H1 (cell line): Measurements from ENCODE around the gene SLC30A3. TPM values are rescaled to one million over a fixed set of nuclear protein-coding genes. Genes with fewer than 3 reads are reported as not detected.

Experiments used
- CTCF ChIA-PET: fragments of 300-600 bp; sonication (Branson Sonifier 250); formaldehyde crosslinking; loops from one replicate; lab custom pipeline; 2021; ENCODE audit not compliant: partially characterized antibody; lab: Charles Lee
- POLR2A ChIA-PET: fragments of 300-600 bp; sonication (Branson Sonifier 250); formaldehyde crosslinking; loops from one replicate; lab custom pipeline; 2021; ENCODE audit warnings: inconsistent platforms; ENCODE audit not compliant: partially characterized antibody; lab: Charles Lee
- DNase-seq, 2 experiments: peaks; one replicate each; pipeline versions ENCODE4 v3.0.0 to v3.0.0-alpha.2; 2010 to 2022; ENCODE audit warnings: low spot score in 2 of 2, low read depth in 1 of 2, mixed read lengths in 1 of 2
- FAIRE-seq: peaks from 2 replicates; lab custom pipeline; 2011; peaks lifted over from hg19 to GRCh38; lab: Jason Lieb, UNC
- H2AFZ ChIP-seq: 2 replicates; pipeline ENCODE4 v1.8.1; 2012; ENCODE audit warnings: low read length, inconsistent platforms
- H2AK5ac ChIP-seq: 2 replicates; pipeline ENCODE4 v1.6.1; 2013; ENCODE audit warnings: low read depth, low read length
- H2BK120ac ChIP-seq: replicated peaks from 2 replicates; pipeline ENCODE3; 2013; ENCODE audit warnings: low read depth, low read length, inconsistent platforms
- H2BK12ac ChIP-seq: 2 replicates; pipeline ENCODE4 v1.6.1; 2013; ENCODE audit warnings: low read depth, low read length
- H2BK15ac ChIP-seq: 2 replicates; pipeline ENCODE4 v1.6.1; 2013; ENCODE audit warnings: low read length
- H2BK20ac ChIP-seq: 2 replicates; pipeline ENCODE4 v1.6.1; 2013; ENCODE audit warnings: low read length
- H2BK5ac ChIP-seq: 2 replicates; pipeline ENCODE4 v1.6.1; 2013; ENCODE audit warnings: low read depth, low read length
- H3K14ac ChIP-seq: 2 replicates; pipeline ENCODE4 v1.6.1; 2013; ENCODE audit warnings: inconsistent platforms; ENCODE audit not compliant: insufficient read length
- H3K18ac ChIP-seq: 2 replicates; pipeline ENCODE4 v1.6.1; 2013; ENCODE audit warnings: low read length; ENCODE audit errors: extremely low read depth
- H3K23ac ChIP-seq: 2 replicates; pipeline ENCODE4 v1.6.1; 2013; ENCODE audit warnings: inconsistent platforms; ENCODE audit not compliant: insufficient read length
- H3K23me2 ChIP-seq: 2 replicates; pipeline ENCODE4 v1.6.1; 2013; ENCODE audit warnings: low read depth, low read length
- H3K27ac ChIP-seq: 2 replicates; pipeline ENCODE4 v1.6.1; 2011; ENCODE audit warnings: low read depth, low read length, inconsistent platforms
- H3K27me3 ChIP-seq, 4 experiments: replicated peaks in 1 of 4; 1 replicate in 1 of 4; 2 replicates in 3 of 4; pipeline versions ENCODE4 v1.6.1 to v1.8.1; 2011 to 2013; ENCODE audit warnings: low read length in 3 of 4, mild to moderate bottlenecking in 3 of 4, inconsistent platforms in 2 of 4, mixed read lengths in 2 of 4, moderate library complexity in 1 of 4; ENCODE audit not compliant: control insufficient read depth in 3 of 4, insufficient read depth in 3 of 4; ENCODE audit errors: extremely low read depth in 1 of 4
- H3K36me3 ChIP-seq, 4 experiments: 2 replicates each; pipeline versions ENCODE4 v1.6.1 to v1.8.1; 2011 to 2013; ENCODE audit warnings: mild to moderate bottlenecking in 4 of 4, low read length in 3 of 4, moderate library complexity in 2 of 4, control low read depth in 1 of 4, inconsistent platforms in 1 of 4; ENCODE audit not compliant: insufficient read depth in 4 of 4, control insufficient read depth in 2 of 4
- H3K4ac ChIP-seq: replicated peaks from 2 replicates; pipeline ENCODE3; 2013; ENCODE audit warnings: low read length, low read depth, mixed read lengths, inconsistent platforms; ENCODE audit not compliant: insufficient read length
- H3K4me1 ChIP-seq, 4 experiments: replicated peaks in 1 of 4; 1 replicate in 1 of 4; 2 replicates in 3 of 4; pipeline versions ENCODE4 v1.6.1 to v1.8.1; 2011 to 2013; ENCODE audit warnings: low read length in 3 of 4, inconsistent platforms in 2 of 4, mixed read lengths in 1 of 4; ENCODE audit not compliant: insufficient read depth in 4 of 4, control insufficient read depth in 3 of 4
- H3K4me2 ChIP-seq, 2 experiments: 2 replicates each; pipeline versions ENCODE4 v1.6.1 to v1.8.1; 2011 to 2013; ENCODE audit warnings: low read depth in 2 of 2, low read length in 2 of 2, control low read depth in 1 of 2, inconsistent platforms in 1 of 2, mild to moderate bottlenecking in 1 of 2; ENCODE audit not compliant: insufficient read depth in 1 of 2
- H3K4me3 ChIP-seq, 4 experiments: fragments of 200-600, 300-600 bp in 1 of 4; sonication (generic), shearing (Covaris generic), sonication (Bioruptor Twin) in 1 of 4; 2 replicates each; pipeline versions ENCODE4 v1.5.1 to v1.8.1; 2011 to 2016; ENCODE audit warnings: low read length in 4 of 4, low read depth in 3 of 4, control low read depth in 2 of 4, inconsistent platforms in 2 of 4, mild to moderate bottlenecking in 2 of 4, mixed read lengths in 1 of 4, moderate library complexity in 1 of 4; ENCODE audit not compliant: insufficient read depth in 2 of 4; ENCODE audit errors: extremely low read depth in 1 of 4
- H3K56ac ChIP-seq: replicated peaks from 2 replicates; pipeline ENCODE3; 2013; ENCODE audit warnings: low read depth, mild to moderate bottlenecking, mixed read lengths, low read length, inconsistent platforms; ENCODE audit not compliant: insufficient read length
- H3K79me1 ChIP-seq: 2 replicates; pipeline ENCODE4 v1.6.1; 2013; ENCODE audit warnings: low read depth, low read length, control low read depth
- H3K79me2 ChIP-seq, 2 experiments: 2 replicates each; pipeline versions ENCODE4 v1.6.1 to v1.8.1; 2012 to 2013; ENCODE audit warnings: low read length in 2 of 2, mild to moderate bottlenecking in 2 of 2, inconsistent platforms in 1 of 2; ENCODE audit not compliant: insufficient read depth in 2 of 2, control insufficient read depth in 1 of 2
- H3K9ac ChIP-seq, 4 experiments: replicated peaks in 1 of 4; 1 replicate in 1 of 4; 2 replicates in 3 of 4; pipeline versions ENCODE4 v1.6.1 to v1.8.1; 2011 to 2013; ENCODE audit warnings: low read depth in 3 of 4, low read length in 3 of 4, control low read depth in 2 of 4, mild to moderate bottlenecking in 2 of 4, moderate library complexity in 2 of 4, inconsistent platforms in 1 of 4; ENCODE audit errors: extremely low read depth in 1 of 4
- H3K9me3 ChIP-seq, 2 experiments: 2 replicates each; pipeline versions ENCODE4 v1.6.1 to v1.8.1; 2012 to 2013; ENCODE audit warnings: mild to moderate bottlenecking in 2 of 2, moderate library complexity in 2 of 2, control low read depth in 1 of 2, inconsistent platforms in 1 of 2, low read depth in 1 of 2, low read length in 1 of 2, mixed read lengths in 1 of 2; ENCODE audit not compliant: insufficient read depth in 2 of 2
- H4K20me1 ChIP-seq, 2 experiments: replicated peaks in 1 of 2; 2 replicates each; pipeline versions ENCODE3 to v1.8.1; 2011 to 2013; ENCODE audit warnings: inconsistent platforms in 2 of 2, low read length in 2 of 2, mild to moderate bottlenecking in 1 of 2; ENCODE audit not compliant: insufficient read depth in 2 of 2, control insufficient read depth in 1 of 2
- H4K5ac ChIP-seq: 2 replicates; pipeline ENCODE4 v1.6.1; 2013; ENCODE audit warnings: low read length, low read depth, mixed read lengths, inconsistent platforms; ENCODE audit not compliant: insufficient read length
- H4K8ac ChIP-seq: 2 replicates; pipeline ENCODE4 v1.8.0; 2013; ENCODE audit warnings: mild to moderate bottlenecking, moderate library complexity, low read length, inconsistent platforms; ENCODE audit not compliant: insufficient read depth; ENCODE audit errors: extremely low read depth
- H4K91ac ChIP-seq: replicated peaks from 2 replicates; pipeline ENCODE3; 2013; ENCODE audit warnings: low read length, mixed read lengths, inconsistent platforms; ENCODE audit not compliant: insufficient read length
- CBX5 ChIP-seq: fragments of 300-800, 300-1000 bp; sonication (generic); IDR thresholded peaks from 2 replicates; pipeline ENCODE4 v1.7.1; 2016; ENCODE audit warnings: antibody characterized with exemption, low read length, low read depth
- GABPA ChIP-seq: IDR thresholded peaks from 2 replicates; pipeline ENCODE4 v1.6.1; 2011; ENCODE audit warnings: mild to moderate bottlenecking, low read length, moderate library complexity, borderline replicate concordance; ENCODE audit not compliant: insufficient read depth
- NANOG ChIP-seq: IDR thresholded peaks from 2 replicates; pipeline ENCODE4 v1.6.1; 2011; ENCODE audit warnings: low read length, low read depth, mild to moderate bottlenecking, inconsistent platforms; ENCODE audit not compliant: insufficient read depth, poor library complexity, severe bottlenecking
- RBBP5 ChIP-seq: IDR thresholded peaks from 2 replicates; pipeline ENCODE4 v1.7.1; 2012; ENCODE audit warnings: low read depth, mild to moderate bottlenecking, inconsistent platforms, low read length, moderate library complexity, borderline replicate concordance
- TAF7 ChIP-seq: optimal IDR thresholded peaks from 2 replicates; pipeline ENCODE3; 2011; ENCODE audit warnings: low read depth, mild to moderate bottlenecking, inconsistent platforms, low read length, moderate library complexity, borderline replicate concordance
- TBP ChIP-seq: IDR thresholded peaks from 2 replicates; pipeline ENCODE4 v1.6.1; 2011; ENCODE audit warnings: low read depth, low read length, improper control_type of control experiment
- WGBS, 2 experiments: shearing (Covaris generic) in 1 of 2; methylation state at CpG; one replicate each; pipeline versions ENCODE4 v1.1.6 to v1.1.7; 2013 to 2015; ENCODE audit warnings: low lambda C conversion rate in 2 of 2, mixed read lengths in 2 of 2, inconsistent platforms in 1 of 2, low coverage in 1 of 2, missing lambda C conversion rate in 1 of 2; ENCODE audit not compliant: insufficient replicate concordance in 2 of 2, insufficient coverage in 1 of 2, insufficient read length in 1 of 2; ENCODE audit errors: extremely low coverage in 1 of 2, missing lambda C conversion rate in 1 of 2; 5-methylcytosine and 5-hydroxymethylcytosine counted together
- polyA plus RNA-seq, 7 experiments: library from polyadenylated mRNA; depleted of rRNA in 3 of 7; stranded (reverse) in 5 of 7; unstranded in 2 of 7; fragments of >200 nt in 5 of 7; fragments of 200-250 nt in 2 of 7; gene quantifications; 1 replicate in 5 of 7; 2 replicates in 1 of 7; 4 replicates in 1 of 7; pipeline versions ENCODE4 v1.2.1 to v1.2.3, GENCODE V29; 2011 to 2013; ENCODE audit warnings: missing spikeins in 2 of 7, mixed read lengths in 2 of 7
- total RNA-seq: library from RNA; stranded (reverse); fragmentation: NEBNext Ultra II Directional; extraction: Animal tissue kit (Norgen Biotek cat#: 25700); gene quantifications from 2 replicates; pipeline ENCODE4 v1.2.1, GENCODE V29; 2021
- TF ChIP-seq, protein P1 (sequence below): IDR thresholded peaks from 2 replicates; pipeline ENCODE4 v1.6.1; 2011; ENCODE audit warnings: low read depth, mild to moderate bottlenecking, low read length; ENCODE audit not compliant: insufficient read depth

SLC30A3 gene
- total and polyA plus RNA-seq, 2 of the 8 experiments (the other 6 are each of a cell fraction or from before 2014, with no cell fraction given) = 15.2 to 30.7 TPM

- ChIA-PET CTCF (interaction anchor here (1.0 to 20.2 kb wide), 8 partner anchors 8 to 143 kb away, joined by 3 to 413 read pairs (median 36); partner anchors contain the start of gene SLC30A3), POLR2A (interaction anchor here (0.6 to 11.9 kb wide), 4 partner anchors 11 to 45 kb away, joined by 3 to 149 read pairs (median 33); partner anchors contain the start of gene SLC30A3)
- no peak for DNase-seq
- H3K23ac ChIP-seq = no peak within 1 kb of the TSS
- H3K27ac ChIP-seq = no peak within 1 kb of the TSS
- H4K5ac ChIP-seq = no peak within 1 kb of the TSS
- WGBS, 2 experiments = 91% methylated on average over 33 of the region's 39 CpGs; no CpG with 5 or more reads in 1 of the 2 experiments
- no peaks in the 10 kb centered on the region for H3K9me3 ChIP-seq
- H3K36me3 ChIP-seq = no peaks in the 10 kb centered on the region
- no peak within 1 kb of the TSS for H3K14ac ChIP-seq
- H2BK12ac ChIP-seq = no peak within 1 kb of the TSS; the same call in 1 of the 2 replicates
- H4K91ac ChIP-seq = no peak within 1 kb of the TSS
- H2BK5ac ChIP-seq = no peak within 1 kb of the TSS
- H3K27me3 ChIP-seq = no peaks in the 10 kb centered on the region
- H3K4me3 ChIP-seq = no peak within 1 kb of the TSS
- H3K23me2 ChIP-seq = no peaks in the 10 kb centered on the region
- H4K20me1 ChIP-seq = no peaks in the 10 kb centered on the region
- H2AFZ ChIP-seq = no peak within 1 kb of the TSS; the same call in 1 of the 2 replicates
- H2BK120ac ChIP-seq = no peak within 1 kb of the TSS
- H2AK5ac ChIP-seq = no peak within 1 kb of the TSS
- peak within 1 kb of the TSS; percentile 56; the same call in 1 of the 2 replicates for H2BK20ac ChIP-seq
- H3K79me1 ChIP-seq = no peaks in the 10 kb centered on the region
- no peak within 1 kb of the TSS for H3K4me2 ChIP-seq
- no peak within 1 kb of the TSS for H3K18ac ChIP-seq
- peaks cover 0 to 5% (median 0%) of the 10 kb centered on the region in 4 experiments; a peak in 2 of 7 replicates for H3K4me1 ChIP-seq
- H3K4ac ChIP-seq = no peak within 1 kb of the TSS
- H4K8ac ChIP-seq = peak within 1 kb of the TSS; percentile 57; the same call in 1 of the 2 replicates
- FAIRE-seq = no peak
- no peak within 1 kb of the TSS for H3K56ac ChIP-seq
- H2BK15ac ChIP-seq = no peak within 1 kb of the TSS; the same call in 1 of the 2 replicates
- H3K9ac ChIP-seq = no peak within 1 kb of the TSS; a peak in 1 of 7 replicates
- H3K79me2 ChIP-seq = no peaks in the 10 kb centered on the region
- TF ChIP-seq TBP (no peak), NANOG (no peak), TAF7 (no peak), GABPA (no peak), RBBP5 (no peak), CBX5 (no peak)
- TF ChIP-seq, protein P1, sequence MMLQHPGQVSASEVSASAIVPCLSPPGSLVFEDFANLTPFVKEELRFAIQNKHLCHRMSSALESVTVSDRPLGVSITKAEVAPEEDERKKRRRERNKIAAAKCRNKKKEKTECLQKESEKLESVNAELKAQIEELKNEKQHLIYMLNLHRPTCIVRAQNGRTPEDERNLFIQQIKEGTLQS = no peak
Measured at GRCh38 chr2:27275211-27276150, 12.6 kb upstream of the SLC30A3 start, which contains the start of gene DNAJC5G. Gene DNAJC5G (plus strand): TSS chr2:27275433. CDS start chr2:27276729, 1,296 bp downstream.
